Measurements from ENCODE around the gene ATRN.

DNA sequence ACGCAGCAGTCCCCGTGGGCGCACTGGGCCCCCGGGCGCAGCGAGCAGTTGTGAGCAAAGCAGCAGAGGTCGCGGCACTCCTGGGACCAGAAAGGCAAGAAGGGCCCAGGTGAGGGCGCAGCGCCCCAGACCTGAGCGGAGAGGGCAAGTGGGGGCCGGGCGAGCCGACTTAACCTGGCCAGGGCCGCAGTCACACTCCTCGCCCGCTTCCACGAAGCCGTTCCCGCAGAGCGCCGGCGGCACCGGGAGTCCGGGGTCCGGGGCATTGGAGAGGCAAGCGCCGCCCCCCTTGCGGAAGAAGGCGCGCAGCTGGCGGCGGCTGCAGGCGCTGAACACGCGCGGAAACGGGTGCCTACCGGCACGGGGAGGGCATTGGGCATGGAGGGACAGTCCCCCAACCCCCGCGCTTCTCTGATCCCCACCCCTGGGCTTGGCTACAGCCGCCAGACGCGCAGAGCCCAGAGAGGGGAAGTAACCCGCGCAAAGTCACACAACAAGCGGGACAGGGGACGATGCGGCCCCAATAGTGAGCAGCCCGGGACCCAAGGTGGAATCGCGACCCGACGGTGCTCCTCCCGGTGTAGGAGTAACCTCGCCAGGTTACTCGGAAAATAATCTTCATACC lies 201.8 kb downstream of the ATRN start:
- TF ChIP-seq POLR2A (IDR thresholded peaks at IDR 0.05) (no peak), CTCF (IDR thresholded peaks at IDR 0.05 in 4 of 5, conservative IDR thresholded peaks at IDR 0.05 in 1 of 5) (no peak)
